D721Med (cell line): ENCODE data around the gene C10orf90.

Experiments used
- DNase-seq: peaks from one replicate; pipeline ENCODE4 v3.0.0; 2011; ENCODE audit warnings: low spot score; ENCODE audit not compliant: insufficient read length
- FAIRE-seq: peaks from 2 replicates; lab custom pipeline; 2011; peaks lifted over from hg19 to GRCh38; lab: Jason Lieb, UNC
- TF ChIP-seq, protein P1 (sequence below): IDR thresholded peaks from 2 replicates; pipeline ENCODE4 v1.5.1; 2012; ENCODE audit warnings: mild to moderate bottlenecking, control low read depth; ENCODE audit not compliant: insufficient read depth; ENCODE audit errors: missing control alignments

Gene C10orf90

GRCh38 chr10:126509182-126509581 lies 161.3 kb downstream of the C10orf90 start:
- FAIRE-seq (no peak), DNase-seq (no peak)
- TF ChIP-seq, protein P1, sequence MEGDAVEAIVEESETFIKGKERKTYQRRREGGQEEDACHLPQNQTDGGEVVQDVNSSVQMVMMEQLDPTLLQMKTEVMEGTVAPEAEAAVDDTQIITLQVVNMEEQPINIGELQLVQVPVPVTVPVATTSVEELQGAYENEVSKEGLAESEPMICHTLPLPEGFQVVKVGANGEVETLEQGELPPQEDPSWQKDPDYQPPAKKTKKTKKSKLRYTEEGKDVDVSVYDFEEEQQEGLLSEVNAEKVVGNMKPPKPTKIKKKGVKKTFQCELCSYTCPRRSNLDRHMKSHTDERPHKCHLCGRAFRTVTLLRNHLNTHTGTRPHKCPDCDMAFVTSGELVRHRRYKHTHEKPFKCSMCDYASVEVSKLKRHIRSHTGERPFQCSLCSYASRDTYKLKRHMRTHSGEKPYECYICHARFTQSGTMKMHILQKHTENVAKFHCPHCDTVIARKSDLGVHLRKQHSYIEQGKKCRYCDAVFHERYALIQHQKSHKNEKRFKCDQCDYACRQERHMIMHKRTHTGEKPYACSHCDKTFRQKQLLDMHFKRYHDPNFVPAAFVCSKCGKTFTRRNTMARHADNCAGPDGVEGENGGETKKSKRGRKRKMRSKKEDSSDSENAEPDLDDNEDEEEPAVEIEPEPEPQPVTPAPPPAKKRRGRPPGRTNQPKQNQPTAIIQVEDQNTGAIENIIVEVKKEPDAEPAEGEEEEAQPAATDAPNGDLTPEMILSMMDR = no peak

DNA sequence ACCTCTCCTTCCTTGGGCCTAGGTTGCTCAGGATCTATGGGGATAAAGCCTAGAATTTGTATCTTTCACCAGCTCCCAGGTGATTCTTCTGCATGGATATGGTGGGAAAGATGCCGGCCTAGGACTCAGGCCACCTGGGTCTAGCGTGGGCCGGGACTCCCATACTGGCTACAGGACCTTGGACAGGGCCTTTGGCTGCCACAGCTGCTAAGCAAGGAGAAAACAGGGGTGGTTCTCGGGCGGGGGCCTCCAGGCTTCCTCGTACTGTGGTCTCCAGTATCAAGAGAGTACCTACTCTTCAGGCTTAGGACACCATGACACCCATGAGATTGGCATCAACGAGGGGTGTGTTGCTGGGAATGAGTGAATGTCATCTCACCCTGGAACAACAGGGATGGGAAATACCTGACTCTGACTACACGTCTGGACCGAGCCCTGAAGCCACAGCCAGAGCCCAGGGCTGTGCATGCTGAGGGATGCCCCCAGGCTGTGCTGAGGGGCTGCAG lies 161.9 kb downstream of the C10orf90 start:
- TF ChIP-seq, protein P1 = no peak
- DNase-seq (no peak), FAIRE-seq (no peak)

GRCh38 chr10:126504761-126505112 lies 165.8 kb downstream of the C10orf90 start:
- no peak for DNase-seq
- TF ChIP-seq, protein P1 = no peak
- no peak for FAIRE-seq

DNA sequence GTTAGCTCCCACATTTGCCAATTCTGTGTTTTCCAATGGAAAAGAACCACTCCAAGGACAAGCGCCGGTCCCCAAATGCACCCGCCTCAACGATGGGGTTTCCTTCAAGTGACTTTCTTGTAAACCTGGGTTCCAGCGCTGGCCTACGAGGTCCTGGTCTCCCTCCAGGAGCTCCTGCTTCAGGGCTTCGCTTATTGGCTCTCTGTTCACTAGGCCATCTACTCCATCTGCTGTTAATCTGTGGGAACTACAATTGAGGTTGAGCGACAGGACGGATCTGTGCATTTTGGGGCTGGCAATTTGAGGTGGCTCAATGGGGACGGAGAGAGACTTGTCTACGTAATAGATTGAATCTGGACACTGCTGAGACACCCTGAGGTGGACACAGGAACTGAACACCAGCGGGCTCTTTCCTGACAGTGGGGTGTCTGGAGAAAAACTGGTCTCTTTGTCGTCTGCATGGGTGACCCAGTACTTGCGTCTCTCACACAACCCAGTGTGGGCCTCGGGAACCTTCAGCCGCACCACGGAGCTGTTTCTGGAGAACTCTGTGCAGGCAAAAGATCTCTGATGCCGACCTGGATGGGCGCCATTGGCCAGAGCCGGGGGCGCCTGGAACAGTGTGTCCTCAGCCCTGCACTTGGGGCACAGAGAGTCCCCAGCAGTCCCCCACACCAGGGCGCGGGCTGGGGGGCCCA lies 166.3 kb downstream of the C10orf90 start:
- DNase-seq (no peak), FAIRE-seq (no peak)
- TF ChIP-seq, protein P1 = peak; percentile 45

DNA sequence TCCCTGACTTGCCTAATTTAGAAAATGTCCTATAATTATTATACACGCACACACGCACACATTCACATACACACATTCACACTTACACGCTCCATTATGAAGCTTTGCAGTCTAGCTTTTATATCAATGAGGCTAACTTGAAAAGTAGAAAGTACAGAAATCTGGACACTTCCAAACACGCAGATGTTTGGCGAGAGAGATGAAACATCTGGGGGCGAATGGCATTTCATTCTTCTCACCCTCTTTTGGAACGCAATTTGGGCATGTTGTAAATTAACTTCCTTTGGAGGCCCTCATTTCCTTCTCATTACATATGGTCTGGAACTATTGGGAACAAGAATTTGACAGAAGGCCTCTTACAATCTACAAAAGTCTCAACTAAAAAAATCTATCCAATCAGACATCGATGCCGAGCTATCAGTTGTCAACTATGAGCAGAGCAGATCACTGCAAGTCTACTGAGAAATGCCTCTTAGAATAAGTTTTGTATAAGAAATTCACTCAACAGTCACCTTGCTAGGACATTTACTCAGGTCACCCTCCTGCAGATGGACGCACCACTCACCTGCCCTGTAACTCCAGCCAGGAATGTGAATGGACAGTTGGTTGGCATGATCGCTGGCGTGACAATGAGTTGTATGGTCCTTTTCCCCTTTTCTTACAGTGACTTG lies 167.0 kb downstream of the C10orf90 start:
- TF ChIP-seq, protein P1 = no peak
- no peak for DNase-seq
- FAIRE-seq = no peak

DNA sequence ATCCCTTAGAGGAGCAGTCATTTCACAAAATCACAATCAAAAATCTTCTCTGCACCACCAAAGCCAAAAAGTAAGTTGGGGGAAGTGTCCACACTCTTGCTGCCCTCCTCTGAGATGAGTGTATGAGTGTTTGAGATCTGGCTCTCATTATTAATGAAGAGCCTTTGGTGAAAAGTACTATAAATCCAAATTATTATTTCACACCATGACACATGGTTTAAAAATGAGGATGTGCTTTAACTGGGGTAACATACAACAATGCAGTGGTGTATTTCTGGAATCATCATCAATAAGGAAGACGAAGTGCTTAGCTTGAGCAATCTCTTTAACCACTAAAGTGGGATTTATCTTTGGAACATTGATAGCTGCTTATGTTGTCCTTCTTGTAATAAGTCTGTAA lies 168.1 kb downstream of the C10orf90 start:
- DNase-seq = no peak
- FAIRE-seq = no peak
- TF ChIP-seq, protein P1 = no peak

GRCh38 chr10:126501828-126502227 lies 168.7 kb downstream of the C10orf90 start:
- DNase-seq = no peak
- TF ChIP-seq, protein P1 = no peak
- no peak for FAIRE-seq
